Fibroblast of skin of scalp (primary cell): ENCODE measurements around the gene ZDHHC14.

Experiments used
- DNase-seq: peaks from one replicate; pipeline ENCODE4 v3.0.0-alpha.2; 2013

The ZDHHC14 gene

DNA sequence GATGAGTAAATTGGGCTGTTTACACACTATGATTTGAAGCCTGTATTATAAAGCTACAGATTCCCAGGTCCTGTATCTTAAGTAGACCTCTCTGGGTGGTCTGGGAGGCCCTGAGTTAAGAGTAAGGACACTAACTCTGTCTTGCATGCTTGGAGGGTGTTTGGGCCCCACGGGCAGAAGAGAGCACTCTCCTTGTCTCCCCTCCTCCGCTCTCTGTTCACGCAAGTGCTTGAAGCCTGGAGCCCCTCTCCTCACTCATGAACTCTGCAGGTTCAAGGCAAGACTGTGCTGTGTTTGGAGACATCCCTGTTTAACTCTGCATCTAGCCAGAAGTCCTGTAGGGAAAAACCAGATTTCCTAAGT, 154.0 kb downstream of the ZDHHC14 start:
- DNase-seq, result no peak

DNA sequence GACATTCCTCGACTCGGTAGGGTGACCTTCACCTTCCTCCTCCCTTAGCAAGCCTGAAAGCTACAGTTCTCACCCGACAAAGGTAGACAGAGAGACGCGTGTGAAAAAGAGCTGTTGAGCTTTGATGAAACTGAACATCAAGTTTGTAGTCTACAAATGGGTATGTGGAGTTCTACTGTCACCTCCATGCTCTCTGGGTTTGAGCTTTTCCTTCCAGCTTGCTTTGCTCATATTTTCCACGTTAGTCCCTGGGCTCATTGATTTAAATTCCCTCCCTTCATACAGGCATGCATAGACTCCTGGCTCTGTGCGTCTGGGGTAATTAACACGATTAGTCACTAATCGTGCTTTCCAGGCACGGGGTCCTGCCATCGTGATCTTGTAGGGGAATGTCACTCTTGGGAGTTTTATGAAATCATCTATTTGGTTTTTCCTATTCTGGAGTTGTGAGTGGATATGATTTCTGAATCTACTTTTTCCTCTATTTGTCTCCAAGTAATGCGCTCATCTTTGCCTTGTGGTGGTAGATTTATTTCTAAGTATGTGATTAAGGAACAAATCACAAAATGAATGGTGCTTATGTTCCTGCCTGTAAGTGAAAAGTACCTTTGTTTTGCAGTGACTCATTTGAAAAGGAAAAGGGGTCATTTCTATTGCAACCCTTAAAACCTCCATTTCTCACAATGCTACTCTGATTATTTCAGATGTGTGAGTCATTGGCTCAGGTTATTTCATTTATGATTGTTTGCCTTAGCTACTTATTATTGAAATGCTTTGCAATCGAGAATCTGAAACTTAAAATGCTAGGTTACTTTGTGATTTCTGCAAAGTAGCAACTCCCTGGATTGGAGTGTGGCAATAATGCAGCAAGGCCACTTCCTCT, 154.6 kb downstream of the ZDHHC14 start:
- DNase-seq, result peak; percentile 18

DNA sequence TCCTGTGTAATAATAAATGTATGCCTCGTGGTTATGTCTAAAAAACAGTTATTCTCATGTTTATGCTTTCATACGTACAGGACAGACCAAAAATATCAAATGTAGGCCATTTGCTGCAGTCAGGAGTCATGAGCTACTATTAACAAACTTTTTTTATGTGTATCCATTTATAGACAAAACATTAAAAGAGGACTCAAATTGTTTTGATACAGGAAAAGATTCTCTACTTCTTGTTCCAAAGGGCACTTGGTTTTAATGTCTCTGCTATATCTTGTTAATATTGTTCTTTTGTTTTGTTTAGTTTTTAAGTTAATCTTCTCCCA, 155.2 kb downstream of the ZDHHC14 start:
- no peak for DNase-seq

- no peak for DNase-seq
Observed at GRCh38 chr6:157537556-157537955, 156.6 kb downstream of the ZDHHC14 start.

DNA sequence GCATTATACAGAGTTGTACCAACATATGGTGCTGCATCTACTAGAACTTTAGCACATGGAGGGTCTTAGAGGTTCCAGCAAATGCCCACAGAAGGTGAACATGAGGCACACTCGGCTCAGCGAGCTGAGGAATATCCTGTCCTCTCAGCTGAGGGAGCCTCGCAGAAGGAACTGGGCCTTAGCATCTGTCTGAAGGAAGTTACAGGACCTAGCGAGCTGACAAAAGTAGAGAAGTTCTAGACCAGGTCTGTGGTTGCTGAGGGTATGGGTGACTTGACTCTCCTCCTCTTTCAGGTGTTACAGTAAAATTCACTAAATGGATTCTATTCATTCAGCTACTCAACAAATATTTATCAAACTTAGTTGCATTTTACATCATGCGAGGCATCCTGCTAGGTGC, 157.2 kb downstream of the ZDHHC14 start:
- no peak for DNase-seq

GRCh38 chr6:157538698-157539097, 157.7 kb downstream of the ZDHHC14 start:
- no peak for DNase-seq

- DNase-seq, result no peak
Observed at GRCh38 chr6:157539421-157539822, 158.4 kb downstream of the ZDHHC14 start.

DNA sequence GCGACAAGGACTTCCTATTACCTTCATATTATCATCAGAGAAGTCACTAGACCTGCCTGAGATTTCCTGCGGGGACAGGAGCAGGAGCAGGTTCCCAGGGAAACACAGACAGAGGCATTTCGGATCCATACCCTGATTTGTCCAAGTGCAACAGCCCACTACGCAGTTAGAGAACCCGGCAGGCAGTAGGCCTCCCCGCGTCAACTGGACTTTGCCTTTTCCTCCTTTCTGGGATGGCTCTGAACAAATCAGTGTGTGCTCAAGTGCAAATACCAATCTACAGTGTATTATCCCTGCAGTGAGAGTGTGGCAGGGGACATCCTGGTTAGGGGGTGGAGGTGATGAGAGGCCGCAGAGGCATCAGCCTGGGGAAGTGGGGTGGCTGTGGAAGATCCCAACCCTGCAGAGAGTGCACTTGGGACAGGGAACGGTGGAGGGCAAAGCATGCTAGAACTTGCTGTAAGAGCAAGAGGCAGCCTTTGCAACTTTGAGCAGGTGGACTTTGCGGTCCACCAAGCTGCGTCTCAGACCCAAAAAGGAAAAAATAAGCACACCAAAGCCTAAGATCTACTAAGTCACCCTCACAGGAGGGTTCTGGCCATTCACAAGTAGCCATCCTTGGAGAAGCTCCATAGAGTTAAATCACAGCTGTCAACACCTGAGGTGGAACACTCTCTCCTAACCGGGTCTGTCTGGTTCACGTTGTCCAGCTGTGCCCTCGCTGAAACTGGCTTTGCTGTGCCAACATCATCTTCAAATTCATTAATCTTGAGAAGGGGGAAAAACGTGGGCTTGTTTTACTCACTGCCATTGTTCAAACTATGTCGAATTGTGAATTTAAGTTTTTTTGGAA, 159.1 kb downstream of the ZDHHC14 start:
- no peak for DNase-seq

DNA sequence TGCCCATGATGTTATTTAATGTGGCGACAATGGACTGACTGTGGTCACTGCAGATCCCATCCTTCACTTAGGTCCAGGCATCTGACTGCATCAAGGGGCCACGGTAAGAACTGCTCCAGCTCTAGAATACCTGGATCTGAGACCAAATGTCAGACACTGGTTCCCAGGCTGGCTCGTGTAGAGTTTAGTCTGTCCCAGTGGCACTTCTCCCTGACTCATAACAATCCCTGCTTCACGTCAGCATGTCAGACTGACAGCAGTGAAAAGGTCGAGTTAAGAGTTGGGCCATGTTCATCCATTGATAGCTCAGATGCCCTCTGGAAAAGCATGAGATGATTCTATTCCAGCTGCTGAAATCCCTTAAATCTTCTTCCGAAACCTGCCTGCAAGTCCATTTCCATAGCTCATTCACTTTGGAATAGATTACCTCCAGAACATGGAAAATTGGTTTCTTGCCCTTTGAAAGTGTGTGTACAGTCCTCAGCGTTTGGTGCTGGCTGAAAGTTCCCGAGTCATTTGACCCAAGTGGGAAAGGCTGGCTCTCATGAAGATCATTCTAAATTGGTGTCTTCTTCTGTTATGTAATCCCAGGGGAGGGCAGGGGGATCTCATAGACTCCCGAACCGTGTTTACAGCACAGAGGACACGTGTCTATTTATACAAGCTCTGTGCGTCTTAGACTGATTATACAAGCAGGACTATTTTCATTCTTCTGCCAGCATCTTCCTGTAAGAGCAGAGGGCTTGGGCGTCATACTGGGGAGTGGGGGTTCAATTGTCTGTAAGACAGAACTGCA, 160.8 kb downstream of the ZDHHC14 start:
- no peak for DNase-seq

DNA sequence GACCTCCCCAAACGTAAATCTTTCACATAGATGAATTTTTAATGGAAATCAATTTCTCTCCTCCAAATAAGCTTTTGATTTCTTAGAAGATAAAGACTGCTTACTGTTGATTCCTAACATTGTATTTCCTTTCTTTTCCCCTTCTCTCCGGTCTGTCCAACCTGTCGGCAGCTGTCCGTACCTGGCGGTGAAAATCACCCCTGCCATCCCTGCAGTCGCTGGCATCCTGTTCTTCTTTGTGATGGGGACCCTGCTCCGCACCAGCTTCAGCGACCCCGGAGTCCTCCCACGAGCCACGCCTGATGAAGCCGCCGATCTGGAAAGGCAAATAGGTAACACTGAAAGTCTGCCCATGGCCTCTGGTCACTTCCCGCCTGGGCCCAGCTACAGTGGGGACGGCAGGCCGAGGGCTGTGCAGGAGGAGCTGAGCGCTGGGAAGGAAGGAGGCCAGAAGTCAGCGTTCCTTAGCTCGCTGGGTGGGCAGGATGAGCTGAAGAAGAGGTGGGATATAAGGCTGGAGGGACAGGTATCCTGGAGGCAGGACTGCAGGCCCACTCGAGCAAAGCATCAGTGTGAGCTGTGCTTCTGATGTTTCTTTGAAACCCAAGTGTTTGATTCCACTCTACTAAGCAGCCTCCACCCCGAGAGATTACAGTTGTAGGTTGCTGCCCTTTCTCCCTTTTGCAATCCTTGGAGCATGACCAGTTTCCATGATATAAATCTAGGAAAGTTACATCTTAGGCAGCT, 161.6 kb downstream of the ZDHHC14 start:
- DNase-seq, result no peak

DNA sequence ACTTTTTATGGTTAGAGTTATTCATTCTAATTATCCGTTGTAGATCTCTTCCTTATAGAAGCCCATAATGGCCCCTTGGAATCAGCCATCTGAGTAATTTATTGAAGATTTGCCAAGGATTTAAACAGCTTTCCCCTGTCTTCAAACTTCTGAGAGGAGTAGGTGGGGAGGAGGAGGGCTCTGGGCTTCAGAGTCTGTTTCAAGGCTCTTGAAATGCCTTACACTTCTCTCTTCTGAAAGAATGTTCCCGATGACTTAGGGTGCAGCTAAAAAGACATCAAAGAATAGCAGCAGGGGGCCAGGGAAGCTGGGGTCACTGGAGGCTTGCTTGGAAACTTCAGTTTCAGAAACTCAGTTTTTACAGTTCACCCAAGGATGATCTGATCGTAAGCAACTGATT, 165.3 kb downstream of the ZDHHC14 start:
- no peak for DNase-seq

DNA sequence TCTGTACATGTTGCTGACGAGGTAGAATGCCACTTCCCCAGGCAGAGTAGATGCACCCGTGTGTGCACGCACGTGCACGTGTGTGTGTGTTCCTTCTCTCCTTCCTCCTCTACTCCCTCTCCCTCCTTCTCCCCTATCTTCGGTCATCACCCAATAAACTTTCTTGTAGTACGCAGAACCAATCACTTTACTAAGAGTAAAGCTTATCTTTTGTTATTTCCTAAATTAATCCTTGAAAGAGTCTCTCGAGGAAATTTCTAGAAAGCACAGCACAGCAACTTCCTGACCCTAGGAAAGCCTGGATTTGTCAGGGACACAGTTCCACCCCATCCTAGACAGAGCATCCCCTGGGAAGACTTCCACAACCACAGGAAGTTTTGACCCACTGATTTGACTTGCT, 166.1 kb downstream of the ZDHHC14 start:
- DNase-seq, result no peak

GRCh38 chr6:157548635-157549467, 167.9 kb downstream of the ZDHHC14 start:
- no peak for DNase-seq

GRCh38 chr6:157549468-157549745, 168.4 kb downstream of the ZDHHC14 start:
- no peak for DNase-seq

GRCh38 chr6:157550114-157550989, 169.4 kb downstream of the ZDHHC14 start:
- DNase-seq, result peak; percentile 21

GRCh38 chr6:157551041-157551832, 170.2 kb downstream of the ZDHHC14 start:
- no peak for DNase-seq

DNA sequence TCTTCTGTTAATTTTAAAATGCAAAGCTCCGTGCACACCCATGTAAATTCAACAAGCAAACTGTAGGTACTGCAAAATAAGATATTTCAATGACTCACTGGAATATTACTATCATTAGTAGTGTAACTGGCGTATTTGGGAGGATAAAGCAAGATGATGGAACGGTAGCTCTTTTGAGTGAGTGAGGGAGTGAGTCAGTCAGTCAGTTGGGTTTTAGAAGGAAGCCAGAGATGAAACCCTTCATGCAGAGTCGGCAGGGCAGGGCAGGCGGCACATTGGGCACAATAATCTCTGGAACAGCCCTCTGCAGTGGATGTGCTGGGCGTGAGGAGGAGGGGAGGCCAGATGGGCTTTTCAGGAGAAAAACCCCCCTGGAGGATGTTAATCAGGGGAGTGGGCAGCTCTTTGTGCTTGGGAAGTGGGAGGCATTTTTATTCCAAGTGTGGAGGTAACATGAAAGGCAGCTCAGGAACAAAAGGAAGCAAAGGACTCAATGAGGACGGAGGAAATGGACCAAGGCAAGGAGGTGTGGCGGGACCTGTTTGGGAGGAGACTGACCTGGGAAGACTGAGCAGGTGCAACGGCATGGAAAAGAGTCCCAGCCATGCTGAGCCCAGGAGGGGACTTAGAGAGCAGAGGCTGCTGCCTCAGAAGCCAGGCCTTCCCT, 171.2 kb downstream of the ZDHHC14 start:
- no peak for DNase-seq

- DNase-seq, result no peak
Observed at GRCh38 chr6:157552820-157553485, 172.0 kb downstream of the ZDHHC14 start.

DNA sequence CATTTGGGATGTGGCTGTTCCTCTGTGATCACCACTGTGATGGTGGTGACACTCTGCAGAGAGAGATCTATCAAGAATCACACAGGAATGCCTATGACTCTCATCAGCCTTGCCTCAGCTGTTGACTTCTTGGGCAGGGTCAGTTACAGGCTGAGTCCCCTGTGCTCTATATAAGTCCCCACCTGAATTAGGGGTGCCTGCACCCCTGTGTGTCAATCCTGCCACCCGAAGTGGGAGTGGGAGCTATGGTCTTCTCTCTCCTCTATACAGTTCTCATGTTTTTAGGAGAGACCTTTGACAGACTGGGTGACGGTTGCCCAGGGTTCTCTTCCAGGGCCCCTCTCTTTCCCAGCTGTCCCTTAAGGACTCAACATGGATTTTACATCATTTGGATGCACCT, 173.8 kb downstream of the ZDHHC14 start:
- no peak for DNase-seq
